Heart left ventricle (tissue), 13 donors: Measurements from ENCODE around the gene HSPA6.
"Not testable (repeated sequence)": the region's sequence is repeated elsewhere in the genome, so short reads cannot be mapped to it uniquely, and the experiment has no call there.

ENCODE experiments used
- CTCF ChIP-seq, 12 donors: fragments of 200-600 bp; sonication (generic) in 4 of 12; IDR thresholded peaks; one replicate each; pipeline versions ENCODE4 v1.5.0 to v1.8.0; 2018 to 2022; ENCODE audit warnings: antibody characterized with exemption in 12 of 12, mild to moderate bottlenecking in 5 of 12
- POLR2A ChIP-seq, 2 donors: fragments of 450-650 bp; IDR thresholded peaks; one replicate each; pipeline ENCODE4 v1.6.1; 2017; ENCODE audit warnings: antibody characterized with exemption in 2 of 2, mild to moderate bottlenecking in 2 of 2, moderate library complexity in 2 of 2
- donor health status: ischemic (EF 13 %, LVEDD 7.1; RV severe dilation, severe dysfunction).
- donor health status: DM: no; HTN: yes; CAD: no.
- donor health status: DM: no; HTN: no; CAD: no.
- donor health status: ischemic (EF 25% LVEDD 6.9; RV normal size, moderate dysfunction).
- donor health status: ischemic (EF 25% LVEDD 5.7; RV mildly dilated, moderate dysfunction).
- donor health status: ischemic (EF 35%, LVEDD 5.7; RV mildly dilated, moderate dysfunction).
- donor health status: nonischemic (EF 11% LVEDD 7.7; RV severe dilation, severe dysfunction).
- donor health status: DM: yes; HTN: yes; CAD: no.
- donor health status: PGD.
- donor health status: ischemic (EF 29% LVEDD 5.4; RV normal size, mild dysfunction).
- donor health status: nonischemic (EF 23%, LVEDD 6.1; RV moderate dilation, normal function).

- TF ChIP-seq CTCF, POLR2A (IDR thresholded peaks at IDR 0.05): not testable (repeated sequence)
These were observed 42.2 kb downstream of the HSPA6 start for GRCh38 chr1:161566602-161566960.
